HG03159 (cell line): Measurements from ENCODE around the gene SLA2.
"Not testable (repeated sequence)": the region's sequence is repeated elsewhere in the genome, so short reads cannot be mapped to it uniquely, and the experiment has no call there.

Experiments
- ATAC-seq: cut with Tn5 transposase; IDR thresholded peaks from one replicate; pipeline ENCODE4 v1.9.1; 2021; ENCODE audit warnings: mild to moderate bottlenecking, moderate library complexity; ENCODE audit not compliant: unreplicated experiment

The SLA2 gene

GRCh38 chr20:36645998-36646397 lies at the start of gene SLA2:
SLA2 (minus strand) TSS chr20:36646196; CDS start chr20:36641335, 4,861 bp downstream.
- ATAC-seq, result no peak

GRCh38 chr20:36695467-36695866 lies 49.5 kb upstream of the SLA2 start:
- not testable (repeated sequence) for ATAC-seq

- ATAC-seq, result no peak
Observed at GRCh38 chr20:36688630-36689029, 42.6 kb upstream of the SLA2 start.

GRCh38 chr20:36687850-36688249 lies 41.9 kb upstream of the SLA2 start:
- no peak for ATAC-seq

- no peak for ATAC-seq
Observed at GRCh38 chr20:36686944-36687343, 40.9 kb upstream of the SLA2 start.

- ATAC-seq, result no peak
Observed at GRCh38 chr20:36686504-36686903, 40.5 kb upstream of the SLA2 start.

GRCh38 chr20:36684747-36685146 lies 38.8 kb upstream of the SLA2 start:
- no peak for ATAC-seq

- ATAC-seq, result no peak
Observed at GRCh38 chr20:36682311-36682710, 36.3 kb upstream of the SLA2 start.

GRCh38 chr20:36677422-36677771 lies 31.4 kb upstream of the SLA2 start:
- ATAC-seq, result no peak

- ATAC-seq, result no peak
Observed at GRCh38 chr20:36676701-36677421, 30.9 kb upstream of the SLA2 start.

- not testable (repeated sequence) for ATAC-seq
Observed at GRCh38 chr20:36675545-36675944, 29.5 kb upstream of the SLA2 start.

- ATAC-seq, result no peak
Observed at GRCh38 chr20:36672991-36673390, 27.0 kb upstream of the SLA2 start.

GRCh38 chr20:36670665-36671357 lies 24.8 kb upstream of the SLA2 start:
- no peak for ATAC-seq

GRCh38 chr20:36666181-36666740 lies 20.3 kb upstream of the SLA2 start:
- no peak for ATAC-seq

- ATAC-seq, result no peak
Observed at GRCh38 chr20:36663031-36663430, 17.0 kb upstream of the SLA2 start.

- ATAC-seq, result no peak
Observed at GRCh38 chr20:36658300-36658699, 12.3 kb upstream of the SLA2 start.

GRCh38 chr20:36656733-36657132 lies 10.7 kb upstream of the SLA2 start:
- ATAC-seq, result no peak

- no peak for ATAC-seq
Observed at GRCh38 chr20:36655004-36655403, 9.0 kb upstream of the SLA2 start.

GRCh38 chr20:36654506-36654905 lies 8.5 kb upstream of the SLA2 start:
- no peak for ATAC-seq

- no peak for ATAC-seq
Observed at GRCh38 chr20:36653456-36653855, 7.5 kb upstream of the SLA2 start.

- no peak for ATAC-seq
Observed at GRCh38 chr20:36647196-36648121, 1.5 kb upstream of the SLA2 start.
